ENCODE results near the gene USP40. TPM values are rescaled to one million over a fixed set of nuclear protein-coding genes. Genes with fewer than 3 reads are reported as not detected.
"Not testable (repeated sequence)": the region's sequence is repeated elsewhere in the genome, so short reads cannot be mapped to it uniquely, and the experiment has no call there.

USP40 gene
- total and polyA plus RNA-seq, 2 donors, result 16.0 to 59.6 TPM

DNA sequence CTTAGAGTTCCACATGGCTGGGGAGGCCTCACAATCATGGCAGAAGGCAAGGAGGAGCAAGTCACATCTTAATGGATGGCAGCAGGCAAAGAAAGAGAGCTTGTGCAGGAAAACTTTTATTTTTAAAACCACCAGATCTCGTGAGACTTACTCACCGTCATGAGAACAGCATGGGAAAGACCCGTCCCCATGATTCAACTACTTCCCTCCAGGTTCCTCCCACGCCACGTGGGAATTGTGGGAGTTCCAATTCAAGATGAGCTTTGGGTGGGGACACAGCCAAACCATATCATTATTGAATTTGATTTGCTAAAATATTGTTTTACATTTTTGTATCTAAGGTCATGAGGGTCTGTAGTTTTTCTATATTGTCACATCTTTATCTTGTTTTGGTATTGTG lies 10.8 kb upstream of the USP40 start:
- H3K36me3 ChIP-seq (ENCODE audit: insufficient read depth); H3K4me3 ChIP-seq (ENCODE audit: low read depth, low read length); DNase-seq (ENCODE audit: extremely low spot score); H3K27ac ChIP-seq (ENCODE audit: low read depth); H3K4me1 ChIP-seq (ENCODE audit: insufficient read depth): not testable (repeated sequence)
- WGBS, result 61% methylated on average over 5 of the region's 5 CpGs

DNA sequence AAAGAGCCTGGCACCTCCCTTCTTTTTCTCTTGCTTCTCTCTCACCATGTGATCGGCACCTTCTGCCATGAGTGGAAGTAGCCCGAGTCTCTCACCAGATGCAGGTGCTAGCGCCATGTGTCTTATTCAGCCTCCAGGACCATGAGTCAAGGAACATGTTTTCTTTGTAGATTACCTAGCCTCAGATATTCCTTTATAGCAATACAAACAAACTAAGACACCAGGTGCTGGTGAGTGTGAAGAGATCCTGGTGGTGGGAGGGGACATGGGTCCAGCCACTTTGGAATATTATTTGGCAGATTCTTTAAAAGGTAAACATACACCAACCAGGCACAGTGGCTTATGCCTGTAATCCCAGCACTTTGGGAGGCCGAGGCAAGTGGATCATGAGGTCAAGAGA lies 5.9 kb upstream of the USP40 start:
- DNase-seq (ENCODE audit: extremely low spot score), result no peak
- 81% methylated on average over 4 of the region's 4 CpGs for WGBS
- H3K4me1 ChIP-seq (ENCODE audit: insufficient read depth), result no peaks in the 10 kb centered on the region
- H3K4me3 ChIP-seq (ENCODE audit: low read depth, low read length), result no peak overlapping the region
- no peaks in the 10 kb centered on the region for H3K36me3 ChIP-seq (ENCODE audit: insufficient read depth)
- no peak overlapping the region for H3K27ac ChIP-seq (ENCODE audit: low read depth)

DNA sequence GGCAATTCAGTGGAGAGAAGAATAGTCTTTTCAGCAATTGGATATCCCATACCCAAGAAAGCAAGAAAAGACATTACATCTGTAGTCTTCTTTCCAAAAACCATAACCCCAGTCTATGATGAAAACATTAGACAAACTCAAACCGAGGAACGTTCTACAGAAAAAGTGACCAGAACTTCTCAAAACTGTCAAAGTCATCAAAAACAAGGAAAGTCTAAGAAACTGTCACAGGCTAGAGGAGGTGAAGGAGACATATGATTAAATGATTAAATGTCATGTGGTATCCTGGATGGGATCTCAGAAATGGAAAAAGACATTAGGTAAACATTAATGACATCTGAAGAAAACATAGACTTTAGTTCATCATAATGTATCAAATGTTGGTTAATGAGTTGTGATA lies 4.9 kb upstream of the USP40 start:
- no peaks in the 10 kb centered on the region for H3K4me1 ChIP-seq (ENCODE audit: insufficient read depth)
- DNase-seq (ENCODE audit: extremely low spot score), result no peak
- WGBS, result 77% methylated on average over 2 of the region's 2 CpGs
- no peak overlapping the region for H3K27ac ChIP-seq (ENCODE audit: low read depth)
- no peak overlapping the region for H3K4me3 ChIP-seq (ENCODE audit: low read depth, low read length)
- no peaks in the 10 kb centered on the region for H3K36me3 ChIP-seq (ENCODE audit: insufficient read depth)

DNA sequence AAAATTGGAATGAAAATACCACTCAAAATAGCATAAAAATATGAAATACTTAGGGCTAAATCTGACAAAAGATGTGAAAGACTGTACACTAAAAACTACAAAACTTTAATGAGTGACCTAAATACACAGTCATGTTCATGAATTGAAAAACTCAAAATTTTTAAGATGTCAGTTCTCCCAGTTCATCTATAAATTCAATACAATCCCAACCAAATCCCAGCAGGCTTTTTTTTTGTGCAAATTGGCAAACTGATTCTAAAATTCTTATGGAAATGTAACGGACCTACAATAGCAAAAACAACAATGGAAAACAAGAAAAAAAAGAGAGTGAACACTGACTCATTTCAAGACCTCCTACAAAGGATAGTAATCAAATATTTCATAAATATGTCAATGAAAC lies 4.4 kb upstream of the USP40 start:
- 56% methylated on average over 1 of the region's 1 CpG for WGBS
- no peak for DNase-seq (ENCODE audit: extremely low spot score)
- H3K4me3 ChIP-seq (ENCODE audit: low read depth, low read length), result no peak overlapping the region
- no peak overlapping the region for H3K27ac ChIP-seq (ENCODE audit: low read depth)
- H3K4me1 ChIP-seq (ENCODE audit: insufficient read depth), result no peaks in the 10 kb centered on the region
- H3K36me3 ChIP-seq (ENCODE audit: insufficient read depth), result no peaks in the 10 kb centered on the region

DNA sequence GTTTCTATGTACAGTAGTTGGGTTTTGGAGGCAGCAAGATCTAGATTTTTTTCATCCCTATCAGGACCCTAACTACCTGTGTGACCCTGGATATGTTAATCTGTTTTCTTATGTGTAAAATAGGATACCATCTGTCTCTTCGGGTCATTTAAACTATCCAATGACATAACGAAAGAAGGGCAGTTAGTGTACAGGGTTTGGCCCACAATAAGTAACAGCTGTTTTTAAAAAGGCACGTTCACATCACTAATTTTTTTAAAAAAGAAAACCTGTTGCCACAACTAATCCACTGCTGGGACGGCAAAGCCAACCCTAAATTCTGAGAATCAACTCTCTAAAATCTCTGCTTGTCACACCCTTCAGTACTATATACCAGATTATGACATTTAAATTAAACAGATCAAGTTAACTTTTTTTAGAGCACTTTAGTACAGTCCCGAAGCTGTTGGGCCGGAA lies 869 bp downstream of the USP40 start:
- DNase-seq (ENCODE audit: extremely low spot score), result no peak
- Histone ChIP-seq H3K36me3 (ENCODE audit: insufficient read depth) (no peaks in the 10 kb centered on the region), H3K27ac (ENCODE audit: low read depth) (peak overlapping the region; percentile 50), H3K4me1 (ENCODE audit: insufficient read depth) (no peaks in the 10 kb centered on the region), H3K4me3 (ENCODE audit: low read depth, low read length) (peak overlapping the region; percentile 70)
- 4% methylated on average over 6 of the region's 6 CpGs for WGBS

DNA sequence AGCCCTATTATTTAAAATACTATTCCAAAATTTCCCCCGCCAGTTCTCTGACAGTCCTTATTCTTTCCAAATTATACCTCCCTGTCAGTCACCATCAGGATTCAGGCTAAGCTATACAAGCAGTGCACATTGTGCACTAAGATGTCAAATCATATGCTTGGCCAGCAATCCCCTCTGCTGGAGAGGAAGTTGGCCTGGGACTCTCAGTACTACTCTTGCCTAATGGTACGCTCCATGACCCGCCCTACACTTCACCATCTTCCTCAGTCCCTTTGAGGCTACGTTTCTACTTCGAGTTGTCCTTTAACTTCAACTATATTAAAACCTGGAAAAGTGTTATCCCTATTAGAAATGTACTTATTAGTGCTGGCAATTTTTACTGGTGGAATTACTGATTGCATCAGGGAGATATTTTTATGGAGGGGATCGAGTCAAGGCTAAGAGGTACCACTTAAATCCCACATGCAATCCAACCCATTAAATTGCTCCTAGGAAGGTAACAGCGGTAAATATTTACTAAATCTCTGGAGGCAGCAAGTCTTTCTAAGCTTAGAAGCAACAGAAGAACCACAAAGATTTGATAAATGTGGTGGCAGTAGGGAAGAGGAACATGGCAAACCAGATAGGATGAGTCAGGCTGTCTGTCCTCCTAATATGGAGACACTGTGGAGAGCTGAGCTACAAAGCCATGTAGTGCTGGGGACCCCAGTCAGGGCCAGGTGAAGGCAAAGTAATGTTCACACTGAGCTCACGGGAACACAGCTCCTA lies 2.7 kb downstream of the USP40 start:
- H3K4me1 ChIP-seq (ENCODE audit: insufficient read depth), result no peaks in the 10 kb centered on the region
- H3K27ac ChIP-seq (ENCODE audit: low read depth), result no peak overlapping the region
- H3K36me3 ChIP-seq (ENCODE audit: insufficient read depth), result no peaks in the 10 kb centered on the region
- WGBS, result 83% methylated on average over 8 of the region's 8 CpGs
- DNase-seq (ENCODE audit: extremely low spot score), result no peak
- H3K4me3 ChIP-seq (ENCODE audit: low read depth, low read length), result no peak overlapping the region

DNA sequence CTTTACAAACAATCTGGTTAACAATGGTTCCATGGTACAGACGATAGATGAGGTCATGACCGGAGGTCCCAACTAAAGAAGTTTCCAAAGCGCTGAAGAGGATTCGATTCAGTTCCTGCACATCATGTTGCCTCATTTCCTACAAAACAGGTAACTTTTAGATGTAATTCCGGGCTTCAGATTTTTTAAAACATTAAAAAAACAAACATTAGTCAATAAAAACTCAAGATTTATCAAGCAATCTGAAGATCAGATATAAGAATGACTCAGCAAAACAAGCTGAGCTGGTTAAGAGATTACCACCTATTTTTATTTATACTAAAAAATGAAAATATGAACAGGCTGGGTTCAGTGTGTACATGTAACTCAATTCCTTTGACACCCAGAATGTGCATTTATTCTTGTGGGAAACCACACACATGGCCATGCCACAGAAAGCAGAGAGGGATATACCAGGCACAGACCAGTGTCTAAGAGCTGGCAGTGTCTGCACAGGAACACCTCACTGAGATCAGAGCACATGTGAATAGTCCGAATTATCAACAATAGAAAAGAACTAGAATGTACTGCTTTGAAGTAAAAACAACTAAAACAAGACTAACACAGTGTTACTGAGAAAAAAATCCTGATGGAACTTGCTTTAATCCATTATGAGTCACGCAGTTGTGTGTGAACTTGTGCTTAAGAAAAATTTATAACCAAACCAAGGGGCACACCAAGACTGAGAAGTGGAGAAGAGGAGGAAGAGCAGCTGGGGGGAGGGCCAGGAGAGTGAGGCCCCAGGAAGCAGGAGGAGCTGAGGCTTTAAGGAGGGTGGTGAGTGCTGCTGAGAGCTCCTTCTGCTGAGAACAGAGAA lies 9.5 kb downstream of the USP40 start:
- peaks cover 2% of the 10 kb centered on the region for H3K36me3 ChIP-seq (ENCODE audit: insufficient read depth)
- no peak overlapping the region for H3K4me3 ChIP-seq (ENCODE audit: low read depth, low read length)
- DNase-seq (ENCODE audit: extremely low spot score), result peak; percentile 47
- H3K4me1 ChIP-seq (ENCODE audit: insufficient read depth), result no peaks in the 10 kb centered on the region
- H3K27ac ChIP-seq (ENCODE audit: low read depth), result no peak overlapping the region
- 80% methylated on average over 7 of the region's 7 CpGs for WGBS

DNA sequence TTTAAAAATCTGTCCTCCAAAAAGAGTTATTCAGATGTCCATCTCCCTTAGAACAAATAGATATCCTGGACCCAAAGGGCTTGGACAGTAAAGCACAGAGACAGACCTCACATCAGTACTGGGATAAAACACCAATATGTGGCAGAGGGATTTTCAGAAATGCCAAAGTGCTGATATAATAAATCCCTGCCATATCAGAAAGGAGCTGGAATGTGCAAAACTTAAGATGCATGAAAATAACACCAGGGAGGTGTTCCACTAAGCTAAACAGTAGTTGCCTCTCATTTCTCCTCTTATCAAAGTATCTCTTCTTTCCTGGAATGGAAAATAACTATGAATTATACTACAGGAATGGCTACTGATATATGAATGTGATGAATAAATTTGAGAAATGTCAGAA lies 13.2 kb downstream of the USP40 start:
- H3K4me3 ChIP-seq (ENCODE audit: low read depth, low read length), result no peak overlapping the region
- DNase-seq (ENCODE audit: extremely low spot score), result no peak
- peaks cover 2% of the 10 kb centered on the region for H3K36me3 ChIP-seq (ENCODE audit: insufficient read depth)
- no peaks in the 10 kb centered on the region for H3K4me1 ChIP-seq (ENCODE audit: insufficient read depth)
- H3K27ac ChIP-seq (ENCODE audit: low read depth), result no peak overlapping the region

DNA sequence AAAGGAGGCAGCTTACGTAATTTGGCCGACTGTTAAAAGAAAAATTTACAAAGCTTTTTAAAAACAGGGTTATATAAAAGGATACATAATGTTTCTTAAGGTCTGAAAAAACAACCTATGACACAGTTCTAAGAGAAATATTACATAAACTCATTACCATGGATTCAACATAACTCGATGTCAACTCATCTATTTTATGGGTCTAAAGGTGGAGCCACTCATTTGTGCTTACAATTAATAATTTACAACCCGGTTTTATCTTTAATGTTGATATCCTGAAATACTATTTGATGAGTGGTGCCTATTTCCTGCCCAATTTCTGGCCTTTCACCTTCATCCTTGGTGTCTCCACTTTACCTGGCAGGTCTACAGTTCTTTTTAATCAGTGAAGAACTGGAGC lies 15.1 kb downstream of the USP40 start:
- 67% methylated on average over 4 of the region's 4 CpGs for WGBS
- Histone ChIP-seq H3K36me3 (ENCODE audit: insufficient read depth) (peaks cover 2% of the 10 kb centered on the region), H3K27ac (ENCODE audit: low read depth) (peak overlapping the region; percentile 10), H3K4me3 (ENCODE audit: low read depth, low read length) (no peak overlapping the region), H3K4me1 (ENCODE audit: insufficient read depth) (no peaks in the 10 kb centered on the region)
- no peak for DNase-seq (ENCODE audit: extremely low spot score)

DNA sequence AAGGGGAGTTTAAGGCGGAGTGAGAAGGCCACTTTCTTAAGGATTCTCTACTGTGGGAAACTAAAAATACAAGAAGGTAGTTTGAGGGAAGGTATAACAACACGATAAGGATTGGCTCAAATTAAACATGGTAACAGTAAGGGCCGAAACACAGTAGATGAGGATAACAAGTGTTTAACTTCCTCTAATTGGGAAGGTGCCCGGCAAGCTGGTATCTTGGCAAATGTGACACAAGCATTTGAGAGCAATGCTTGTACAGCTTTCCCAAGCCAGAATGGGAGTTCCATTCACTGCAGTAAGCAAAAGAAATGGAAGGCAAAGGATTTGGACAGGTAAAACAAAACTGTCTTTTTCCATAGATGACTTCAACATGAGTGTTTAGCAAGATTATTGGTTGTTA lies 19.8 kb downstream of the USP40 start:
- Histone ChIP-seq H3K4me3 (ENCODE audit: low read depth, low read length) (no peak overlapping the region), H3K36me3 (ENCODE audit: insufficient read depth) (peaks cover 2% of the 10 kb centered on the region), H3K4me1 (ENCODE audit: insufficient read depth) (no peaks in the 10 kb centered on the region), H3K27ac (ENCODE audit: low read depth) (no peak overlapping the region)
- WGBS, result 86% methylated on average over 4 of the region's 4 CpGs
- no peak for DNase-seq (ENCODE audit: extremely low spot score)

DNA sequence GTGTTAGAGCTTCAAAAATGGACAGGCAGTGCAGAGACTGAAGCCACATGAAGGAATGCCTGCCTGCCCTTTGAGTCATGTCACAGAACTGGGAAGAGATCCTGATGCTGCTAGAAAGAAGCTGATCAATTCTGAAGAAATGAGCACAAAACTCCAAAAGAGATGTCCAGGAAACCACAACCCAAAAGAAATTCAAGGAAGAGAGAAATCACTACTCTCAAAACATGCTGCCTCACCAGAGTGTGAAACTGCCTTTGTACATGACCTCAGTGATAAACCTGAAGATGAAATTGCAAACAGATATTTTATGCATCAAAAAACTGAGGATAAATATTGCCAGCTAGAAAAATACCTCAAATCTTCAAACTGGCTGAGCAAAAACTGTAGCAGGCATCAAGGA lies 20.5 kb downstream of the USP40 start:
- Histone ChIP-seq H3K27ac (ENCODE audit: low read depth) (no peak overlapping the region), H3K36me3 (ENCODE audit: insufficient read depth) (peaks cover 2% of the 10 kb centered on the region), H3K4me1 (ENCODE audit: insufficient read depth) (no peaks in the 10 kb centered on the region), H3K4me3 (ENCODE audit: low read depth, low read length) (no peak overlapping the region)
- DNase-seq (ENCODE audit: extremely low spot score), result no peak

DNA sequence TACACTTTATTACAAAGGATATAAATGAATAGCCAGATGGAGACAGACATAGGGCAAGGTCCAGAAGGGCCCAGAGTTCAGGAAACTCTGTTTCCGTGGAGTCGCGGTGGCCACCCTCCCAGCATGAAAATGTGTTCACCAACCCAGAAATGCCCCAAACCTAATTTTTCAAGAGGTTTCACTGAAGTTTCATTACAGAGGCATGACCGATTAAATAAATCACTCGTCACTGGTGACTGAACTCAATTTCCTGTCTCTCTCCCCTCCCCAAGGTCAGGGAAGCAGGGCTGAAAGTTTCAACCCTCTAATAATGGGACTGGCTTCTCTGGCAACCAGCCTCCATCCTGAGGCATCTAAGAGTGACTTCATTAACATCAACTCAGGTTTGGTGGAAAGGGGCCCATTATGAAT lies 22.4 kb downstream of the USP40 start:
- no peak overlapping the region for H3K27ac ChIP-seq (ENCODE audit: low read depth)
- WGBS, result 89% methylated on average over 5 of the region's 5 CpGs
- peaks cover 2% of the 10 kb centered on the region for H3K36me3 ChIP-seq (ENCODE audit: insufficient read depth)

DNA sequence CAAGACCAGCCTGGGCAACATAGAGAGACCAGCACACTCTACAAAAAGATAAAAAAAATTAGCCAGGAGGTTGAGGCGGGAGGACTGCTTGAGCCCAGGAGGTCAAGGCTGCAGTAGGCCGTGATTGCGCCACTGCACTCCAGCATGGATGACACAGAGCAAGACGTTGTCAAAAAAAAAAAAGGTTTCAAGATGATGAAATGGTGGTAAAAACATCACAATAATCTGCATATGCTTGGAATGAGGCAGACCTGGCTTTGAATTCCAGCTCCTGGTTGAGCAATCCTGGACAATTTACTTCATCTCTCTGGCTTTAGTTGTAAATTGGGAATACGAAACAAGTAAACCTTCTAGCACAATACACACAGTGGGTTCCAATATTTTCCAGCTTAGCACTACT lies 24.1 kb downstream of the USP40 start:
- 75% methylated on average over 5 of the region's 5 CpGs for WGBS
- DNase-seq (ENCODE audit: extremely low spot score), result no peak
- H3K36me3 ChIP-seq (ENCODE audit: insufficient read depth), result peaks cover 2% of the 10 kb centered on the region

More for the DNA sequence above, 22.4 kb downstream of the USP40 start:
- no peaks in the 10 kb centered on the region for H3K4me1 ChIP-seq (ENCODE audit: insufficient read depth)
- DNase-seq (ENCODE audit: extremely low spot score), result no peak
- no peak overlapping the region for H3K4me3 ChIP-seq (ENCODE audit: low read depth, low read length)

DNA sequence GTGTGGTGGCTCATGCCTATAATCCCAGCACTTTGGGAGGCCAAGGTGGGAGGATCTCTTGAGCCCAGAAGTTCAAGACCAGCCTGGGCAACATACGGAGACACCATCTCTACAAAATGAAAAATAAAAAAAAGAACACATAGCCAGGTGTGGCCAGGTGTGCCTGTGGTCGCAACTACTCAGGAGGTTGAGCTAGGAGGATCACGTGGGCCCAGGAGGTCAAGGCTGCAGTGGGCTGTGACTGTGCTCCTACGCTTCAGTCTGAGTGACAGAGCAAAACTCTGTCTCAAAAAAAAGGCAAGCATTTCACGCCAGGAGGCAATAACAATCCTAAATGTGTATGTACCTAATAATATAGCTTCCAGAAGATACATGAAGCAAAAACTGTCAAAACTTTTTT lies 27.8 kb downstream of the USP40 start:
- H3K36me3 ChIP-seq (ENCODE audit: insufficient read depth), result no peaks in the 10 kb centered on the region
- no peak for DNase-seq (ENCODE audit: extremely low spot score)
- H3K4me3 ChIP-seq (ENCODE audit: low read depth, low read length), result no peak overlapping the region
- H3K27ac ChIP-seq (ENCODE audit: low read depth), result no peak overlapping the region
- no peaks in the 10 kb centered on the region for H3K4me1 ChIP-seq (ENCODE audit: insufficient read depth)
- 96% methylated on average over 5 of the region's 5 CpGs for WGBS

More for the DNA sequence above, 24.1 kb downstream of the USP40 start:
- H3K4me1 ChIP-seq (ENCODE audit: insufficient read depth), result no peaks in the 10 kb centered on the region
- H3K27ac ChIP-seq (ENCODE audit: low read depth), result no peak overlapping the region
- no peak overlapping the region for H3K4me3 ChIP-seq (ENCODE audit: low read depth, low read length)
